Caco-2 (cell line): ENCODE results near the gene TNS1. TPM values are rescaled to one million over a fixed set of nuclear protein-coding genes. Genes with fewer than 3 reads are reported as not detected.

Experiments
- BruUV-seq: library from RNA; stranded (reverse); fragments of 400-500 nt; replicated peaks from 2 replicates; lab custom pipeline; 2021; lab: Mats Ljungman, UMichigan
- CTCF ChIA-PET: fragments of 300-600 bp; sonication (Branson Sonifier 250); formaldehyde crosslinking; loops from one replicate; lab custom pipeline; 2022; ENCODE audit warnings: antibody characterized with exemption; lab: Charles Lee
- POLR2A ChIA-PET: fragments of 300-600 bp; sonication (Branson Sonifier 250); formaldehyde crosslinking; loops from one replicate; lab custom pipeline; 2022; ENCODE audit warnings: antibody characterized with exemption; lab: Charles Lee
- DNase-seq, 2 experiments: peaks; one replicate each; pipeline versions ENCODE4 v3.0.0 to v3.0.0-alpha.2; 2020 to 2022
- H3K27me3 ChIP-seq: replicated peaks from 2 replicates; pipeline ENCODE4 v1.6.0; 2011; ENCODE audit warnings: low read length; ENCODE audit not compliant: control insufficient read depth, insufficient read depth
- H3K36me3 ChIP-seq: 2 replicates; pipeline ENCODE4 v1.5.1; 2011; ENCODE audit warnings: low read length; ENCODE audit not compliant: control insufficient read depth, insufficient read depth
- H3K4me1 ChIP-seq: fragments of 250-450 bp; sonication (Bioruptor Pico); 2 replicates; pipeline ENCODE4 v1.5.1; 2020; ENCODE audit warnings: mild to moderate bottlenecking
- H3K4me3 ChIP-seq: 2 replicates; pipeline ENCODE4 v1.5.1; 2011; ENCODE audit warnings: low read depth, mild to moderate bottlenecking, control low read depth, low read length
- H3K9me3 ChIP-seq: fragments of 250-450 bp; sonication (Bioruptor Pico); 2 replicates; pipeline ENCODE4 v1.5.1; 2020; ENCODE audit warnings: mild to moderate bottlenecking, moderate library complexity
- H3K27ac Mint-ChIP-seq: one replicate; pipeline ENCODE4 v1.8.0; 2022; ENCODE audit warnings: mixed read lengths; ENCODE audit not compliant: unreplicated experiment
- H3K27me3 Mint-ChIP-seq: one replicate; pipeline ENCODE4 v1.8.0; 2022; ENCODE audit warnings: mixed read lengths; ENCODE audit not compliant: insufficient read depth, unreplicated experiment
- H3K36me3 Mint-ChIP-seq: one replicate; pipeline ENCODE4 v1.8.0; 2022; ENCODE audit warnings: mild to moderate bottlenecking, mixed read lengths; ENCODE audit not compliant: insufficient read depth, unreplicated experiment
- H3K4me1 Mint-ChIP-seq: one replicate; pipeline ENCODE4 v1.8.0; 2022; ENCODE audit warnings: low read depth, mixed read lengths; ENCODE audit not compliant: unreplicated experiment
- H3K4me3 Mint-ChIP-seq: one replicate; pipeline ENCODE4 v1.8.0; 2022; ENCODE audit warnings: mild to moderate bottlenecking, moderate library complexity, mixed read lengths; ENCODE audit not compliant: unreplicated experiment
- H3K9me3 Mint-ChIP-seq: one replicate; pipeline ENCODE4 v1.8.0; 2022; ENCODE audit warnings: mixed read lengths; ENCODE audit not compliant: unreplicated experiment
- intact Hi-C: fragments of 100-400 bp; cut with micrococcal nuclease; formaldehyde crosslinking; loops from one replicate; pipeline ENCODE4 v1.10.0; 2022; ENCODE audit not compliant: unreplicated experiment
- total RNA-seq: library from RNA; stranded (reverse); gene quantifications from 2 replicates; pipeline ENCODE4 v1.2.3, GENCODE V29; 2022
- TF ChIP-seq, protein P1 (sequence below), 2 experiments: fragments of 200-600 bp in 1 of 2; IDR thresholded peaks; 1 replicate in 1 of 2; 2 replicates in 1 of 2; pipeline versions ENCODE4 v1.5.1 to v1.8.0; 2011 to 2022; ENCODE audit warnings: antibody characterized with exemption in 1 of 2, control low read depth in 1 of 2, inconsistent platforms in 1 of 2, low read depth in 1 of 2, low read length in 1 of 2, mild to moderate bottlenecking in 1 of 2, moderate library complexity in 1 of 2; ENCODE audit not compliant: insufficient read depth in 1 of 2, severe bottlenecking in 1 of 2, unreplicated experiment in 1 of 2

Gene TNS1
- total RNA-seq, 1 experiment from 2014 or later: 16.1 TPM

DNA sequence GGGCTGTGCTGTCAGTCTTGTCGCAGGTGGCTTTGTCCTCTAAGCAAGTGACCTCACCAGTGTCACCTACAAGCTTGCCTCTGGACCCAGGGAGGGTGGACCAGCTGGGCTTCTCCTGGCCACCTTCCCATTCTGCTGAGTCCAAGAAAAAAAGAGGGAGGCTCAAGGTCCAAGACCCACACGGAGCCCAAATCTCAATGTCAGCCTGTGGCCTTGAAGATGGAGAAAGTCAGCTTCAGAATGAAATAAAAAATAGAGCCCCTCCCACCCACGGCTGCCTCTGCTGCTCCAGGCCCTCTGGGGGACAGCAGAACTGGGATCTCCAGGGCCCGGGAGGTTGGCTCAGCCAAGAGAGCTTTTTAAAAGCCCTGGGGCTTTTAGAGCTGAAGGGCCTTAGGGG lies 145.9 kb downstream of the TNS1 start:
- ChIA-PET CTCF (no interaction called here), POLR2A (no interaction called here)
- Histone ChIP-seq H3K36me3 (no peaks in the 10 kb centered on the region), H3K27me3 (no peaks in the 10 kb centered on the region), H3K4me3 (no peak overlapping the region), H3K4me1 (no peaks in the 10 kb centered on the region), H3K9me3 (no peaks in the 10 kb centered on the region)
- Mint-ChIP-seq H3K4me3 (no peak overlapping the region), H3K9me3 (no peaks in the 10 kb centered on the region), H3K36me3 (no peaks in the 10 kb centered on the region), H3K4me1 (no peaks in the 10 kb centered on the region), H3K27me3 (no peaks in the 10 kb centered on the region), H3K27ac (no peak overlapping the region)
- intact Hi-C loops: no loop called here
- BruUV-seq: no TSS peak
- TF ChIP-seq, protein P1, sequence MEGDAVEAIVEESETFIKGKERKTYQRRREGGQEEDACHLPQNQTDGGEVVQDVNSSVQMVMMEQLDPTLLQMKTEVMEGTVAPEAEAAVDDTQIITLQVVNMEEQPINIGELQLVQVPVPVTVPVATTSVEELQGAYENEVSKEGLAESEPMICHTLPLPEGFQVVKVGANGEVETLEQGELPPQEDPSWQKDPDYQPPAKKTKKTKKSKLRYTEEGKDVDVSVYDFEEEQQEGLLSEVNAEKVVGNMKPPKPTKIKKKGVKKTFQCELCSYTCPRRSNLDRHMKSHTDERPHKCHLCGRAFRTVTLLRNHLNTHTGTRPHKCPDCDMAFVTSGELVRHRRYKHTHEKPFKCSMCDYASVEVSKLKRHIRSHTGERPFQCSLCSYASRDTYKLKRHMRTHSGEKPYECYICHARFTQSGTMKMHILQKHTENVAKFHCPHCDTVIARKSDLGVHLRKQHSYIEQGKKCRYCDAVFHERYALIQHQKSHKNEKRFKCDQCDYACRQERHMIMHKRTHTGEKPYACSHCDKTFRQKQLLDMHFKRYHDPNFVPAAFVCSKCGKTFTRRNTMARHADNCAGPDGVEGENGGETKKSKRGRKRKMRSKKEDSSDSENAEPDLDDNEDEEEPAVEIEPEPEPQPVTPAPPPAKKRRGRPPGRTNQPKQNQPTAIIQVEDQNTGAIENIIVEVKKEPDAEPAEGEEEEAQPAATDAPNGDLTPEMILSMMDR (IDR thresholded peaks at IDR 0.05; ENCODE audit: insufficient read depth in 1 of 2, low read depth in 1 of 2, low read length in 1 of 2, severe bottlenecking in 1 of 2, unreplicated experiment in 1 of 2): no peak
- DNase-seq: no peak

DNA sequence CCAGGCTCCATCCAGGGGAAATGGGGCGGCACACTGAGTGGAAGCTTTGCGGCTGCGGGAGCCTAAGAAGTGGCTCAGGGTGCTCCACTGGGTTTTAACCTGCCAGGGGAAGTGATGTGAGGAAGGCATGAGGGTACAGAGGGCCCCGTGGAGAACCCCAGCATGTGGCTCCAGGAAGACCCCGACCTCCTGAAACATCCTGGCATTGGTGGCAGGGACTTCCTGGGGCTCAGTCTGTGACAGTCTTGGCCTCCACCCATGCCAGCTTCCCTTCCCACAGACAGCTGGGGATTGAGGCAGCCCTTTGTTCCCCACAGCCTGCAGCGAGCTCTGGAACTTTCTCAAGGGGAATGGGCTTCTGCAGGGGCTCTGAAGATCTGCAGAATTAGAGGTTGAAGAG lies 146.6 kb downstream of the TNS1 start:
- Mint-ChIP-seq H3K4me1 (peaks cover 5% of the 10 kb centered on the region), H3K27ac (no peak overlapping the region), H3K27me3 (no peaks in the 10 kb centered on the region), H3K36me3 (no peaks in the 10 kb centered on the region), H3K4me3 (no peak overlapping the region), H3K9me3 (no peaks in the 10 kb centered on the region)
- H3K9me3 ChIP-seq: no peaks in the 10 kb centered on the region
- CTCF ChIA-PET: no interaction called here
- no peaks in the 10 kb centered on the region for H3K4me1 ChIP-seq
- DNase-seq: no peak
- H3K27me3 ChIP-seq: no peaks in the 10 kb centered on the region
- TF ChIP-seq, protein P1 (IDR thresholded peaks at IDR 0.05; ENCODE audit: insufficient read depth in 1 of 2, low read depth in 1 of 2, low read length in 1 of 2, severe bottlenecking in 1 of 2, unreplicated experiment in 1 of 2): no peak
- POLR2A ChIA-PET: no interaction called here
- BruUV-seq: no TSS peak
- intact Hi-C loops: no loop called here
- no peaks in the 10 kb centered on the region for H3K36me3 ChIP-seq
- H3K4me3 ChIP-seq: no peak overlapping the region

DNA sequence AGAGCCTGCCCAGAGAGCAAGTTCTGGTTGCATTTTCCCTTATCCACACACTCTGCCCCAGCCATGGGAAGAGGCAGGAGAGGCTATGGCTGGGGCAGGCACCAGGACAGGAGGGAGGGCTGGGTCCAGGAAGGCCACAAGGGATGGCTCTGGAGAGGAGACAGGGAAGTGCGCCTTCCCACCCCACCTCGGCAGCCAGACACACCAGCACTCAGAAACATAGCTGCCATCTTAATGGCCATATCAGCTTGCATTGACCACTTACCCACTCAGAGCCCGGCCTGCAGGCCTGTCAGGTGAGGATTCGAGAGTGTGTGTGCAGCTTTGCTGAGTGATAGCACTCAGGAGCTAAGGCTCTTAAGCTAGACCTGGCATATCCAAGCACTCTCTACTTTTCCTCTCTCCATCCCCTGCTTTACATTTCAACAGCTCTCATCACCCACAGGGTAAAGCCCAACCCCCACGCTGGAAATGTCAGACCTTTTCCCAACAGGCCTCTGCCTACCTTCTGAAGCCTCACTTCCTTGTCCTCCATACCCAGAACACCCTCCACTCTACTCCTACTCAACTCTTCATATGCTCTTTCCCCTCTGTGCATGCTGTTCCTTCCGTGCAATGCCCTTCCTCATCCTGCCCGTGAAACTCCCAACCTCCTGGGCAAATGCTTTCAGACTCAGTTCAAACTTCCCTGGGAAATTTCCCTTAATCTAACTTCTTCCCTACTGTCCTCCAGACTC lies 147.9 kb downstream of the TNS1 start:
- TF ChIP-seq, protein P1 (IDR thresholded peaks at IDR 0.05; ENCODE audit: insufficient read depth in 1 of 2, low read depth in 1 of 2, low read length in 1 of 2, severe bottlenecking in 1 of 2, unreplicated experiment in 1 of 2): no peak
- intact Hi-C loops: no loop called here
- Mint-ChIP-seq H3K27me3 (no peaks in the 10 kb centered on the region), H3K27ac (no peak overlapping the region), H3K4me1 (peaks cover 18% of the 10 kb centered on the region), H3K9me3 (no peaks in the 10 kb centered on the region), H3K4me3 (no peak overlapping the region), H3K36me3 (no peaks in the 10 kb centered on the region)
- Histone ChIP-seq H3K4me1 (peaks cover 12% of the 10 kb centered on the region), H3K27me3 (no peaks in the 10 kb centered on the region), H3K36me3 (no peaks in the 10 kb centered on the region), H3K4me3 (no peak overlapping the region), H3K9me3 (no peaks in the 10 kb centered on the region)
- BruUV-seq: no TSS peak
- CTCF ChIA-PET: no interaction called here
- no peak for DNase-seq
- POLR2A ChIA-PET: no interaction called here
